ENCODE data around the gene RNPEPL1. TPM values are rescaled to one million over a fixed set of nuclear protein-coding genes. Genes with fewer than 3 reads are reported as not detected.

The RNPEPL1 gene
- total RNA-seq, 3 donors from 2014 or later: 76.4 to 119 (median 76.9) TPM

GRCh38 chr2:240618776-240619175 lies 50.5 kb downstream of the RNPEPL1 start:
- ATAC-seq (no peak), DNase-seq (no peak)
- no peaks in the 10 kb centered on the region for H3K4me1 ChIP-seq (ENCODE audit: low read depth)
- no peak for TF ChIP-seq CTCF (IDR thresholded peaks at IDR 0.05)
- peaks cover 5% of the 10 kb centered on the region for H3K36me3 ChIP-seq (ENCODE audit: low read depth)
- H3K4me3 ChIP-seq: no peak overlapping the region
- intact Hi-C loops (cut with DNase I, micrococcal nuclease): no loop called here
- no peaks in the 10 kb centered on the region for H3K9me3 ChIP-seq

- H3K36me3 ChIP-seq (ENCODE audit: low read depth): peaks cover 5% of the 10 kb centered on the region
- DNase-seq (peak in 2 of 3 donors; percentile 42 to 62), ATAC-seq (peak; percentile 55)
- no peak for TF ChIP-seq CTCF (IDR thresholded peaks at IDR 0.05)
- no peaks in the 10 kb centered on the region for H3K9me3 ChIP-seq
- H3K4me1 ChIP-seq (ENCODE audit: low read depth): peaks cover 2% of the 10 kb centered on the region
- no peak overlapping the region for H3K4me3 ChIP-seq
- intact Hi-C loops (cut with DNase I, micrococcal nuclease): no loop called here
Measured at GRCh38 chr2:240619506-240620148, 51.3 kb downstream of the RNPEPL1 start.

GRCh38 chr2:240620149-240620731 lies 52.0 kb downstream of the RNPEPL1 start:
- H3K4me1 ChIP-seq (ENCODE audit: low read depth): peaks cover 8% of the 10 kb centered on the region
- ATAC-seq (no peak), DNase-seq (peak in 2 of 3 donors; percentile 27 to 48)
- peaks cover 5% of the 10 kb centered on the region for H3K36me3 ChIP-seq (ENCODE audit: low read depth)
- intact Hi-C loops (cut with DNase I, micrococcal nuclease): no loop called here
- TF ChIP-seq CTCF (IDR thresholded peaks at IDR 0.05): no peak
- no peak overlapping the region for H3K4me3 ChIP-seq
- H3K9me3 ChIP-seq: no peaks in the 10 kb centered on the region

GRCh38 chr2:240620859-240621258 lies 52.6 kb downstream of the RNPEPL1 start:
- DNase-seq: peak in 2 of 3 donors; percentile 21 to 33
- H3K4me3 ChIP-seq: no peak overlapping the region
- no peaks in the 10 kb centered on the region for H3K9me3 ChIP-seq
- no peak for TF ChIP-seq CTCF (IDR thresholded peaks at IDR 0.05)
- peaks cover 5% of the 10 kb centered on the region for H3K36me3 ChIP-seq (ENCODE audit: low read depth)
- intact Hi-C loops (cut with DNase I, micrococcal nuclease): no loop called here
- no peak for ATAC-seq
- H3K4me1 ChIP-seq (ENCODE audit: low read depth): peaks cover 9% of the 10 kb centered on the region

- Histone ChIP-seq H3K4me3 (no peak overlapping the region), H3K36me3 (ENCODE audit: low read depth) (peaks cover 5% of the 10 kb centered on the region), H3K4me1 (ENCODE audit: low read depth) (peaks cover 9% of the 10 kb centered on the region), H3K9me3 (no peaks in the 10 kb centered on the region)
- ATAC-seq (no peak), DNase-seq (peak in 2 of 3 donors; percentile 20 to 29)
- TF ChIP-seq CTCF (IDR thresholded peaks at IDR 0.05): no peak
- intact Hi-C loops (cut with DNase I, micrococcal nuclease): no loop called here
Measured at GRCh38 chr2:240622060-240622411, 53.8 kb downstream of the RNPEPL1 start.
